GM03348 (cell line): ENCODE measurements around the gene ZNF689.
"Not testable (repeated sequence)": the region's sequence is repeated elsewhere in the genome, so short reads cannot be mapped to it uniquely, and the experiment has no call there.

Experiments
- DNase-seq: peaks from one replicate; pipeline ENCODE4 v3.0.0; 2012; ENCODE audit warnings: low spot score

Gene ZNF689

DNA sequence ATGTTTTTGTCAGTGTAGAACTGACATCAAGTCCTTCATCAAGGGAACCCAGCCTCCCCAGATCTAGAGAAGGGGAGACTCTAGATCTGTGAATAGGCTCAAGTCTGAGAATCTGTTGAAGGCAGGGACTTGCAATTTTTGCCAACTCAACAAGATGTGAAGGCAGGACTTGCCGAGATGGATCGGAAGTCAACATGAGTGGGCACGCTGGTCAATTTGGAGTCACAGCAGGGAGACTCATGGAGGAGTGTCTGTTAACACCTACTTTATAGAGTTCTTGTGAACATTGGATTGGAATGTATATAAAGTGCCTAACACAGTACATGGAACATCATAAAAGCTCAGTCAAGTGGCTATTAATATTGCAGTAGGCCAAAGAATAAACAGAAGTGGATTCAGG lies 10.0 kb downstream of the ZNF689 start:
- no peak for DNase-seq

GRCh38 chr16:30592871-30593270 lies 17.3 kb downstream of the ZNF689 start:
- no peak for DNase-seq

- DNase-seq: not testable (repeated sequence)
Measured at GRCh38 chr16:30590869-30591268, 19.3 kb downstream of the ZNF689 start.

GRCh38 chr16:30589582-30589981 lies 20.6 kb downstream of the ZNF689 start:
- DNase-seq: not testable (repeated sequence)

GRCh38 chr16:30588651-30589050 lies 21.5 kb downstream of the ZNF689 start:
- DNase-seq: no peak

GRCh38 chr16:30585400-30586191 lies 24.6 kb downstream of the ZNF689 start, which contains the start of gene ZNF785:
Gene ZNF785 (minus strand): TSS chr16:30585697. CDS start chr16:30585611, 86 bp downstream.
- peak; percentile 99 for DNase-seq

- peak; percentile 36 for DNase-seq
Measured at GRCh38 chr16:30585022-30585399, 25.2 kb downstream of the ZNF689 start.

DNA sequence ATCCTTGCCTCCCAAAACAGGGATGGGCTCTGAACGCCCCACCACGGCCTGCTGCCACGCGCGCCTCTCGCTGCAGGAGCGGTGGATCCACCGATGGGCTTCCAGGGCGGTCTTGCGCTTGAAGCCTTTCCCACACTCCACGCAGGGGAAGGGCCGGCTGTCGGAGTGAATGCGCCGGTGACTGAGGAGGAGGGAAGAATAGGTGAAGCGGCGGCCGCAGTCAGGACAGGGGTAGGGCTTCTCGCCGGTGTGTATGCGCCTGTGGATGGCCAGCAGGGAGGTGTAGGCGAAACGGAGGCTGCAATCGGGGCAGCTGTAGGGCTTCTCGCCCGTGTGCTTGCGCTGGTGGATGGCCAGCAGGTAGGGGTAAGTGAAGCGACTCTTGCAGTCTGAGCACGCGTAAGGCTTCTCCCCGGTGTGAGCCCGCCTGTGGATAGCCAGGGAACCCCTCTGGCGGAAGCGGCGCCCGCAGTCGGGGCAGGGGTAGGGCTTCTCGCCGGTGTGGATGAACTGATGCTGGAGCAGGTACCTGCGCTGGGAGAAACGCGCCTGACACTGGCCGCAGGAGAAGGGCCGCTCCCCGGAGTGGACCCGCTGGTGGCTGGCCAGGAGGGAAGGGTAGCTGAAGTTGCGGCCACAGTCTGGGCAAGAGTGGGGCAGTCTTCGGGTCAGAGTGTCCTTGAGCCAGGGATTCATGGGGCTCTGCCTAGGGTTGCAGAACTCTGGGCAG lies 27.4 kb downstream of the ZNF689 start:
- no peak for DNase-seq

DNA sequence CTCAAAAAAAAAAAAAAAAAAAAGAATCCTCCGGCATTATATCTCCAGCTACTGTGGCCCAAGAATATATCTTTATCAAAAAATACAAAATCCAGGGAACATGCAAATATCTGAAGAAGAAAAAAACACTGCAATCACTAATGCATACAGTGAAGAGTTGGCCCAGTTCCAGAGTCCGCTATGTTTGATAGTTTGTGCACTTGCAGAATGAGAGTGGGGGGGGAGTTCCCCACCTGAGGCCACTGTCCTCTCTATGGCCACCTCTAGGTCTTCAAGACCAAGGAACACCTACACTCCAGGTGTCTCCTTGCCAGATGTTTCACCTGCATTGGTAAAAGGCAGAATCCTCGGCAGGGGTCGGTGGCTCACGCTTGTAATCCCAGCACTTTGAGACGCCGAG lies 28.7 kb downstream of the ZNF689 start:
- DNase-seq: no peak

DNA sequence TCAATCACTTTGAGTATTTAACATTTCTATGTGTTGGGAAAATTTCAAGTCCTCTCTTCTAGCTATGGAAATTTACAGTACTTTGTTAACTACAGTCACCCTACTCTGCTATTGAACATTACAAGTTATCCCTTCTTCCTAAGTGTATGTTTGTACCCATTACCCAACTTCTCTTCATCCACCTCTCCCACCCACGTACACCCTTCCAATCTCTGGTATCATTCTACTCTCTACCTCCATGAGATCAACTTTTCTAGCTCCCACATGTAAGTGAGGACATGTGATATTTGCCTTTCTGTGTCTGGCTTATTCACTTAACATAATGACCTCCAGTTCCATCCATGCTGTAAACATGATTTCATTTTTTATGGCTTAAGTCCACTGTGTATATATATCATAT lies 35.5 kb downstream of the ZNF689 start:
- no peak for DNase-seq

GRCh38 chr16:30571445-30572322 lies 38.5 kb downstream of the ZNF689 start, which contains the start of gene ZNF688:
Gene ZNF688 (minus strand): TSS chr16:30571714. CDS start chr16:30571629, 85 bp downstream.
- peak; percentile 96 for DNase-seq

- peak; percentile 49 for DNase-seq
Measured at GRCh38 chr16:30570636-30571444, 39.3 kb downstream of the ZNF689 start.

DNA sequence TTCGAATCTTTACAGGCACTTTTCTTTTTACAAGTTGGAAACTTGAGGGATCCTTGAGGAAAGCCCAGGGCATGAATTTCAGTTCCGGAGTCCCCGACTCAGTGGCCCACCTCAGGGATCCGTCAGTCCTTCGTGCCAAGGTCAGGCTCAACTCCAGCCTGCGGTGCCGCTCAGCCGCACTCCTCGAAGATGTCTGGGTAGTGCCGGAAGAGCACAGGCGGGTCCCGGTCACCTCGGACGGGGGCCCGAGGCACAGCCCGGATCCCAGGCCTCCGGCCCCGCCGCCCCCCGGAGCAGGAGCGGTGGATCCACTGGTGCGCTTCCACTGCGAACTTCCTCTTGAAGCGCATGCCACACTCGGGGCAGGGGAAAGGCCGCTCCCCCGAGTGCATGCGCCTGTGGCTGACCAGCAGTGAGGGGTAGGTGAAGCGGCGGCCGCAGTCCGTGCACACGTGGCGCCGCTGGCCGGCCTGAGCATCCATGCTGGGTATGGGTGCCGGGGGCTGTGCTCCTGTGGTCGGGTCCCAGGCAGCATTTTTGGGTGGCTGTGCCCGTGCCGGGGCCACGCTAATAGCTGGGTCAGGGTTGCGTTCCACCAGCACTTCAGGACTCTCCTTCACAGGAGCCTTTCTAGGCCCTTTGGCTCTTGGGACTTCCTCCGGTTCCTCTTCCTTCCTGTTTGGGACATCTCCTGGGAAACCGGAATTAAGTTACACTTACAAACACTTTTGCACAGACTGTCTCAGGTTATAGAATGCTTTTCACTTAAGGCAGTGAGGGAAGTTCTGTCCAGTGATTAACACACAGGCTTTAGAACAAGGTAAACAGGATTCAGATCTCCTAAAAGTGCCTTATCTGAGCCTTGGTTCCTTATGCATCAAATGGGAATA lies 40.2 kb downstream of the ZNF689 start:
- DNase-seq: no peak

GRCh38 chr16:30569281-30569680 lies 40.9 kb downstream of the ZNF689 start:
- DNase-seq: no peak

- DNase-seq: no peak
Measured at GRCh38 chr16:30567991-30568638, 42.1 kb downstream of the ZNF689 start.

- no peak for DNase-seq
Measured at GRCh38 chr16:30567160-30567990, 42.8 kb downstream of the ZNF689 start.

DNA sequence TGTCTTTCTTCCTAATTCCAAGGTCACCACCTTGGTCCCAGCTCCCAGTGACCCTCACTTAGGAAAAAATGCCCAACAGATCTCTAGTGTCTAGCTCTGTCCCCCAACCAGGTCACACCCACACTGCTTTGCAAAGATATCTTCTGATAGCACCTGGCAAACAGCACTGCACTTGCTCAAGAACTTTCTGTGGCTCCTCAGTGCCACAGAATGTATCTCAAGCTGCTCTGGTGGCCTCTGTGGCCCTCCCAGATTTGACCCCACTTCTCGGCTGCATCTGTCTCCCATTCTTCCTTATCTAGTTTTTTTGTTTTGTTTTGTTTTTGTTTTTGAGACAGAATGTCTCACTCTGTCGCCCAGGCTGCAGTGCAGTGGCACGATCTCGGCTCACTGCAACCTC lies 43.7 kb downstream of the ZNF689 start:
- DNase-seq: no peak

GRCh38 chr16:30565984-30566383 lies 44.2 kb downstream of the ZNF689 start:
- DNase-seq: no peak

DNA sequence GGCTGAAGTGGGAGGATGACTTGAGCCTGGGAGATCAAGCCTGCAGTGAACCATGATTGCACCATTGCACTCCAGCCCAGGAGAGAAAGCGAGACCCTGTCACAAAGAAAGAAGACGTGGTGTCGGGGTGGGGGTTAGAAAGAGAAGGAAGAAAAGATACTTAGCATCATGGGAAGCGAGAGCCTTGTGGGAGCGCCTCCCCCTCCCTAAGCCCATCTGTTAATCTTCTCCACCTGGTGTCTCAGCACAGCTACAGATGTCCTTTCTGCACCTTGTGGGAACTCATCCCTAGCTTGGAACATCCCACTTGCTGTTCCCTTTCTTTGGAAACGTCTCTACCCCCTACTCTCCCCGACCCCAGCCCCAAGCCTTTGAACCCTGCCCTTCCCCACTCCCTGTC lies 44.7 kb downstream of the ZNF689 start:
- no peak for DNase-seq
